Measurements from ENCODE around the gene TSPO. TPM values are rescaled to one million over a fixed set of nuclear protein-coding genes. Genes with fewer than 3 reads are reported as not detected.

The TSPO gene
- total RNA-seq, 1 donor = 222 TPM

DNA sequence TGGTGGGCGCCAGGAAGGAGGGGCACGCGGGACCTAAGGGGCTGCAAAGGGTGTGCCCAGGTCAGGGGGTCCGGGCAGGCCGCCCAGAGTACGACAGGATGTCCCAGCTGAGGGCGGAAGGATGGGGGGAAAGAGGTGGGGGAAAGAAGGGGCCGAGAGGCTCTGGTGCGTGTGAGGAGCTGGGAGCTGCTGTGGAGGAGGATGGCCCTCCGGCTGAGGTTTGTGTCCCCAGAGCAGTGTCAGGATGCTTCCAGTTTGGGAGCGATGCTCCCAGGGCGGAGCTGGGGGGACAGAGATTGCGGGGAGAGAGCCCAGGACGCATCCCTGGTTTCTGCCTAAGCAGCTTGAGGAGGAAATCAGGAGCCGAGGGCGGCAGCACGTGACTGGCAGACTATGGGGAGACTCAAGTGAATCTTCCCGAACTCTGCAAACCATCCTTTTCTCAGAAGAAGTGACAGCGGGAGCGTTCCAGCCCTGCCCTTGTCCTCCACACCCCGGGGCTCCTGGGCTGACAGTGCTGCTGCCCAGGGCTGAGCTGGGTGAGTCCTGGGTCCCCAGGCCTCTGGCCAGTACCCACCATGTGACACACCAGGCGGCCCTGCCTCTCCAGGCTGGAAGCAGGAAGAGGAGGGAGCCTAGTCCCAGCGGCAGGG, 55.3 kb downstream of the TSPO start:
- no peak for DNase-seq (ENCODE audit: low read depth)
- TF ChIP-seq, protein P1, sequence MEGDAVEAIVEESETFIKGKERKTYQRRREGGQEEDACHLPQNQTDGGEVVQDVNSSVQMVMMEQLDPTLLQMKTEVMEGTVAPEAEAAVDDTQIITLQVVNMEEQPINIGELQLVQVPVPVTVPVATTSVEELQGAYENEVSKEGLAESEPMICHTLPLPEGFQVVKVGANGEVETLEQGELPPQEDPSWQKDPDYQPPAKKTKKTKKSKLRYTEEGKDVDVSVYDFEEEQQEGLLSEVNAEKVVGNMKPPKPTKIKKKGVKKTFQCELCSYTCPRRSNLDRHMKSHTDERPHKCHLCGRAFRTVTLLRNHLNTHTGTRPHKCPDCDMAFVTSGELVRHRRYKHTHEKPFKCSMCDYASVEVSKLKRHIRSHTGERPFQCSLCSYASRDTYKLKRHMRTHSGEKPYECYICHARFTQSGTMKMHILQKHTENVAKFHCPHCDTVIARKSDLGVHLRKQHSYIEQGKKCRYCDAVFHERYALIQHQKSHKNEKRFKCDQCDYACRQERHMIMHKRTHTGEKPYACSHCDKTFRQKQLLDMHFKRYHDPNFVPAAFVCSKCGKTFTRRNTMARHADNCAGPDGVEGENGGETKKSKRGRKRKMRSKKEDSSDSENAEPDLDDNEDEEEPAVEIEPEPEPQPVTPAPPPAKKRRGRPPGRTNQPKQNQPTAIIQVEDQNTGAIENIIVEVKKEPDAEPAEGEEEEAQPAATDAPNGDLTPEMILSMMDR (IDR thresholded peaks at IDR 0.05; ENCODE audit: insufficient read depth, low read length) = no peak
- H3K4me3 ChIP-seq (ENCODE audit: low read depth, low read length) = no peak overlapping the region

GRCh38 chr22:43207386-43207785, 56.0 kb downstream of the TSPO start:
- DNase-seq (ENCODE audit: low read depth) = no peak
- TF ChIP-seq, protein P1 (IDR thresholded peaks at IDR 0.05; ENCODE audit: insufficient read depth, low read length) = no peak
- no peak overlapping the region for H3K4me3 ChIP-seq (ENCODE audit: low read depth, low read length)

GRCh38 chr22:43207849-43208702, 56.7 kb downstream of the TSPO start:
- H3K4me3 ChIP-seq (ENCODE audit: low read depth, low read length) = no peak overlapping the region
- DNase-seq (ENCODE audit: low read depth) = no peak
- TF ChIP-seq, protein P1 (IDR thresholded peaks at IDR 0.05; ENCODE audit: insufficient read depth, low read length) = no peak

- H3K4me3 ChIP-seq (ENCODE audit: low read depth, low read length) = no peak overlapping the region
- DNase-seq (ENCODE audit: low read depth) = no peak
- TF ChIP-seq, protein P1 (IDR thresholded peaks at IDR 0.05; ENCODE audit: insufficient read depth, low read length) = no peak
Observed at GRCh38 chr22:43208703-43209522, 57.6 kb downstream of the TSPO start.

GRCh38 chr22:43209523-43209890, 58.1 kb downstream of the TSPO start:
- H3K4me3 ChIP-seq (ENCODE audit: low read depth, low read length) = no peak overlapping the region
- TF ChIP-seq, protein P1 (IDR thresholded peaks at IDR 0.05; ENCODE audit: insufficient read depth, low read length) = no peak
- no peak for DNase-seq (ENCODE audit: low read depth)

GRCh38 chr22:43209971-43210370, 58.6 kb downstream of the TSPO start:
- no peak for DNase-seq (ENCODE audit: low read depth)
- no peak overlapping the region for H3K4me3 ChIP-seq (ENCODE audit: low read depth, low read length)
- TF ChIP-seq, protein P1 (IDR thresholded peaks at IDR 0.05; ENCODE audit: insufficient read depth, low read length) = no peak

All from fibroblast of the aortic adventitia (primary cell).